Measurements from ENCODE around the gene PWWP2B.
A peak's percentile ranks its signal among the peaks of the same experiment; 100 is the strongest.

PWWP2B gene

GRCh38 chr10:132407846-132408278, 10.9 kb downstream of the PWWP2B start:
- no peak overlapping the region for H3K4me3 ChIP-seq (replicated peaks in 1 of 2; ENCODE audit: low read depth in 2 of 2, low read length in 2 of 2)
- TF ChIP-seq, protein P1, sequence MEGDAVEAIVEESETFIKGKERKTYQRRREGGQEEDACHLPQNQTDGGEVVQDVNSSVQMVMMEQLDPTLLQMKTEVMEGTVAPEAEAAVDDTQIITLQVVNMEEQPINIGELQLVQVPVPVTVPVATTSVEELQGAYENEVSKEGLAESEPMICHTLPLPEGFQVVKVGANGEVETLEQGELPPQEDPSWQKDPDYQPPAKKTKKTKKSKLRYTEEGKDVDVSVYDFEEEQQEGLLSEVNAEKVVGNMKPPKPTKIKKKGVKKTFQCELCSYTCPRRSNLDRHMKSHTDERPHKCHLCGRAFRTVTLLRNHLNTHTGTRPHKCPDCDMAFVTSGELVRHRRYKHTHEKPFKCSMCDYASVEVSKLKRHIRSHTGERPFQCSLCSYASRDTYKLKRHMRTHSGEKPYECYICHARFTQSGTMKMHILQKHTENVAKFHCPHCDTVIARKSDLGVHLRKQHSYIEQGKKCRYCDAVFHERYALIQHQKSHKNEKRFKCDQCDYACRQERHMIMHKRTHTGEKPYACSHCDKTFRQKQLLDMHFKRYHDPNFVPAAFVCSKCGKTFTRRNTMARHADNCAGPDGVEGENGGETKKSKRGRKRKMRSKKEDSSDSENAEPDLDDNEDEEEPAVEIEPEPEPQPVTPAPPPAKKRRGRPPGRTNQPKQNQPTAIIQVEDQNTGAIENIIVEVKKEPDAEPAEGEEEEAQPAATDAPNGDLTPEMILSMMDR (IDR thresholded peaks at IDR 0.05; ENCODE audit: low read depth, low read length): no peak
- DNase-seq (ENCODE audit: low read depth in 2 of 2): peak in 1 of 2 donors; percentile 36

DNA sequence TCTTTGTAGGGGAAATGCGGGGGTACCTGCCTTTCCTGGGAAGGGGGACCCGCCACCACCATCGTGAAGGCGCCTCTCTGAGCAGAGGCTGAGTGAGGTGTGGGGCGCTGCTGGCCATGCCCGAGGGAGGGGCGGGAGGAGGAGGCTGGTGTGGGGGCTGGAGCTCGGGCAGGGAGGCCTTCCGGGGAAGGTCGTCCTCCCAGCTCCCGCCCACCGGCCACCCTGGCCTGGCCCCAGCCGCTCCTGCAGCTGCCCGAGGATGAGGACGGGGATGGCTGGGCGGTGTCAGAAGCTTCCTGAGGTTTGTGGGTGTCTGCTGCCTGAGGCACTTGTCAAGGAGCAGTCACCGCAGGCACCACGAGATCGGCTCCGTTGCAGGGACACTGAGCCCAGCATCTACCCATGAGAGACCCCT, 11.4 kb downstream of the PWWP2B start:
- no peak overlapping the region for H3K4me3 ChIP-seq (replicated peaks in 1 of 2; ENCODE audit: low read depth in 2 of 2, low read length in 2 of 2)
- TF ChIP-seq, protein P1 (IDR thresholded peaks at IDR 0.05; ENCODE audit: low read depth, low read length): no peak
- no peak for DNase-seq (ENCODE audit: low read depth in 2 of 2)

GRCh38 chr10:132408823-132409666, 12.0 kb downstream of the PWWP2B start:
- DNase-seq (ENCODE audit: low read depth in 2 of 2): no peak
- TF ChIP-seq, protein P1 (IDR thresholded peaks at IDR 0.05; ENCODE audit: low read depth, low read length): no peak
- no peak overlapping the region for H3K4me3 ChIP-seq (replicated peaks in 1 of 2; ENCODE audit: low read depth in 2 of 2, low read length in 2 of 2)

GRCh38 chr10:132409667-132410028, 12.6 kb downstream of the PWWP2B start:
- no peak for DNase-seq (ENCODE audit: low read depth in 2 of 2)
- TF ChIP-seq, protein P1 (IDR thresholded peaks at IDR 0.05; ENCODE audit: low read depth, low read length): no peak
- no peak overlapping the region for H3K4me3 ChIP-seq (replicated peaks in 1 of 2; ENCODE audit: low read depth in 2 of 2, low read length in 2 of 2)

DNA sequence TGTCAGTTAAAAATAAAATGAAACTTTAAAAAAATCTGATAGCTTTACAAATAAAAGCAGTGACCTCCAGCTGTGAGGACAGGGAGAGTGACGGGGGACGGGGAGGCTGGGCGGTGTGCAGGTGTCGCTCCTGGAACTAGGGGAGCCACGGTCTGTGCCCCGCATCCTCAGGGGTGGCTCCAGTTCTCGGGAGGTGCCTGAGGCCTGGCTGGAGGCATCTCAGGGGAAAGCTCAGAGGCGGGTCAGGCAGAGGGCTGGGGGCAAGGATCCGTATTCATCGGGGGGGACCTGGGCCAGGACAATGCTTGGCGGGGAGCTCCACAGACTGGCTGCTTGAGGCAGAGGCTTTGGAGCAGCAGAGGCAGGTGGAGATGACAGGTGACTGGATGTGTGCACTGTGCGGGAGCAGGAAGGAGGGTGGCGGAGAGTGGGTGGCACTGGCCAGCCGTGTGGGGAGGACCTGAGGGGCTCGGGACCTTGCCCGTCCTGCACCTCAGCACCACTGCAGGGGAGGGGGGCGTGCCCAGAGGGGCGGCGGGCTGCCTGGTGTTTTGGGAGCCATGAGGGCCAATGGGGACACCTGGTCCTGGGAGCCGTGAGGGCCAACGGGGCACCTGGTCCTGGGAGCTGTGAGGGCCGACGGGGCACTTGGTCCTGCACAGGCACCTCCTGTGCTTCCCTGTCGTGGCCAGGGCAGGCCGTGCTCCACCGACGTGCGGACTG, 13.2 kb downstream of the PWWP2B start:
- TF ChIP-seq, protein P1 (IDR thresholded peaks at IDR 0.05; ENCODE audit: low read depth, low read length): no peak
- H3K4me3 ChIP-seq (replicated peaks in 1 of 2; ENCODE audit: low read depth in 2 of 2, low read length in 2 of 2): no peak overlapping the region
- no peak for DNase-seq (ENCODE audit: low read depth in 2 of 2)

- TF ChIP-seq, protein P1 (IDR thresholded peaks at IDR 0.05; ENCODE audit: low read depth, low read length): no peak
- no peak for DNase-seq (ENCODE audit: low read depth in 2 of 2)
- no peak overlapping the region for H3K4me3 ChIP-seq (replicated peaks in 1 of 2; ENCODE audit: low read depth in 2 of 2, low read length in 2 of 2)
Measured at GRCh38 chr10:132410779-132411532, 14.0 kb downstream of the PWWP2B start.

All from cardiac fibroblast (primary cell).